Spleen (tissue), 7 donors: Measurements from ENCODE around the gene MICAL3.

Experiments used
- POLR2AphosphoS5 ChIP-seq, 3 donors: sonication (generic); formaldehyde crosslinking; IDR thresholded peaks; one replicate each; pipeline ENCODE4 v1.5.1; 2017; ENCODE audit warnings: antibody characterized with exemption in 3 of 3
- TF ChIP-seq, protein P1 (sequence below), 11 experiments: fragments of 200-600 bp in 7 of 11; fragments of 450-650 bp in 4 of 11; sonication (generic) in 4 of 11; IDR thresholded peaks in 8 of 11; conservative IDR thresholded peaks in 3 of 11; 1 replicate in 7 of 11; 2 replicates in 4 of 11; pipeline versions ENCODE4 v1.4.0 to v1.8.0; 2016 to 2021; ENCODE audit warnings: antibody characterized with exemption in 11 of 11, inconsistent platforms in 4 of 11, mild to moderate bottlenecking in 1 of 11
- donor health status: DM: no; HTN: no; CAD: no; lungs with moderate emphysema.
- donor health status: DM: no; HTN: no; CAD: no.
- donor health status: DM: no; HTN: no; CAD: no.

DNA sequence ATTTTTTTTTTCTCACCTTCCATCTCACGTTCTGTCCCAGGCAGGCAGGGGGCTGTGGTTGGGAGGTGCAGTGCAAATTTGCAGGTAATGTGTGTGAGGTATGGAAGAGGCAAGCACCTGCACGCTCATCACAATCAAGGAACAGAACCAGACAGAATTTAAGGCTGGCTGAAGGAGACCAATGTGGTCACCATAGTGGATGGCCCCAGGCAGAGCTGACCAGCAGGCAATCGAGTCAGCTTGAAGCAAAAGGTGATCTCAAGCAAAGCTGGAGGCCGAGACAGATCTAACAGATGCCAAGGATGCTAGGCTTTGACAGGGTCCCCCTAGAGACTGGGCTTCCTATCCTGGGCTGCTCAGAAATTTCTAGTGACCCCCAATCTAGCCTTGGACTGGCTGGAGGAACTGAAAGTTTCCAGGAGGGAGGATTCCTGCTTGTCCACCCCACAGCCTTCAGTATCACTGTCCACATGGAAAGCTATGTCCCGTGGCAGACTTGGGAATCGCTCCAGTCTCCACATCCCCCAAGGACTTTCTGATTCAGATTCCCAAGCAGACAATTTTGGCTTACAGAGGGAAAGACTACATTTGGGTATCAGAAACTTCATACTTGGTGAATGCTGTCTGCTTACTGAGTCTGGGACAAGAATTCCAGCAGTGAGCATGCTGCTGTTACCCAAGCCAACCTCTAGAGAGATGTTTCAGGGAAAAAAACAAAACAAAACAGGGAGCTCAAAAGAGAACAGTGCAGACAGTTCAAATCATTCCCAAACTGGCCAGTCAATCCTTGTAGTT lies 9.0 kb upstream of the MICAL3 start:
- TF ChIP-seq, protein P1, sequence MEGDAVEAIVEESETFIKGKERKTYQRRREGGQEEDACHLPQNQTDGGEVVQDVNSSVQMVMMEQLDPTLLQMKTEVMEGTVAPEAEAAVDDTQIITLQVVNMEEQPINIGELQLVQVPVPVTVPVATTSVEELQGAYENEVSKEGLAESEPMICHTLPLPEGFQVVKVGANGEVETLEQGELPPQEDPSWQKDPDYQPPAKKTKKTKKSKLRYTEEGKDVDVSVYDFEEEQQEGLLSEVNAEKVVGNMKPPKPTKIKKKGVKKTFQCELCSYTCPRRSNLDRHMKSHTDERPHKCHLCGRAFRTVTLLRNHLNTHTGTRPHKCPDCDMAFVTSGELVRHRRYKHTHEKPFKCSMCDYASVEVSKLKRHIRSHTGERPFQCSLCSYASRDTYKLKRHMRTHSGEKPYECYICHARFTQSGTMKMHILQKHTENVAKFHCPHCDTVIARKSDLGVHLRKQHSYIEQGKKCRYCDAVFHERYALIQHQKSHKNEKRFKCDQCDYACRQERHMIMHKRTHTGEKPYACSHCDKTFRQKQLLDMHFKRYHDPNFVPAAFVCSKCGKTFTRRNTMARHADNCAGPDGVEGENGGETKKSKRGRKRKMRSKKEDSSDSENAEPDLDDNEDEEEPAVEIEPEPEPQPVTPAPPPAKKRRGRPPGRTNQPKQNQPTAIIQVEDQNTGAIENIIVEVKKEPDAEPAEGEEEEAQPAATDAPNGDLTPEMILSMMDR (IDR thresholded peaks at IDR 0.05 in 8 of 11, conservative IDR thresholded peaks at IDR 0.05 in 3 of 11) = no peak
- TF ChIP-seq POLR2AphosphoS5 (IDR thresholded peaks at IDR 0.05) = no peak
